Measurements from ENCODE around the gene PCSK6.
"Not testable (repeated sequence)": the region's sequence is repeated elsewhere in the genome, so short reads cannot be mapped to it uniquely, and the experiment has no call there.

The PCSK6 gene

GRCh38 chr15:101428758-101429157, 60.7 kb downstream of the PCSK6 start:
- DNase-seq, result no peak

GRCh38 chr15:101427606-101428487, 61.7 kb downstream of the PCSK6 start:
- DNase-seq, result no peak

DNA sequence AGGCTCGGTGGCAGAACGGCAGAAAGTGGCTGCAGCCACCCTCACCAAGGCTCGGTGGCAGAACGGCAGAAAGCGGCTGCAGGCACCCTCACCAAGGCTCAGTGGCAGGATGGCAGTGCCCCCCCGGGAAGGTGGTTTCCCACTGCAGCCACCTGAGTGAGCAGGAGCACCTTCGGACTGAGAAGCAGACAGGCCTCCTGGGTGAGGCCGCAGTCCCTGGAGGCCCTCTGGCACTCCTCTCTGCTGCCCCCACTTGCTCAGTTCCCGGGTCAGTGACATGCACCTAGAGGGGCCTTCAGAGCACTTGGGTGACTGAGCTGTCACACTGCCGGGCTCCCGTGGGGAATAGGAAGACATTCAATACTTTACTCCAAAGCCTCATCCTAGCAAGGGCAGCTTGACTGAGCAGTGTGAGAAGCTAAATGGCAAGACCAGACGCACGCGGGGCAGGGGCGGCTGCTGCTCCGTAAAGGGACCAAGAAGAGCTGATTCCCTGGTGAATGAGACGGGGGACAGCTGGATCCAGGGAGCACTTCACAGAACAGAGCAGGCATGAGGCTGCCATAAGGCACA, 62.7 kb downstream of the PCSK6 start:
- no peak for DNase-seq

DNA sequence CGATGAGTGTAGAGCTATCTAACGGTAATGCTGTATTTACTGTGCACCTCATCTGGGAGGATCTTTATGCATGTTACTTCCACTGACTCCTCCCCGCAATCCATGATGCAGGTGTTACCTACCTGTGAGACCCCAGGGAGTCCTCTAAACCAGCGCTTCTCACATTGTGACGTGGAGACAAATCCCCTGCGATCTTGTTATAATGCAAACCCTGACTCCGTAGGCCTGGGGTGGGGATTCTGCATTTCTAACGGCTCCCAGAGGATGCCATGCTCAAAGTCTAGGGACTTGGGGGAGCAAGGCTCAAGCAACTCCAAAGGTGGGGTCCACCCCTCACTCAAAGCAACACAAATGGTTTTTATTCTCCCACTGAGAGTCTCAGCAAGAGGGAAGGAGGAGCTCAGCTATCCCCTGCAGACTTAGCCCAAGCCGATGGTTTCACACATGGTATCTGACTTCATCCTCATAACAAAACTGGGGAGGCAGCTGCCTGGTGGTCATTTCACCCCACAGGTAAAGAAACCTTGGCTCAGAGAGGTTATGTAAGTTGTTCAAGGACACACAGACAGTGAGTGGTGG, 63.6 kb downstream of the PCSK6 start:
- DNase-seq, result no peak

DNA sequence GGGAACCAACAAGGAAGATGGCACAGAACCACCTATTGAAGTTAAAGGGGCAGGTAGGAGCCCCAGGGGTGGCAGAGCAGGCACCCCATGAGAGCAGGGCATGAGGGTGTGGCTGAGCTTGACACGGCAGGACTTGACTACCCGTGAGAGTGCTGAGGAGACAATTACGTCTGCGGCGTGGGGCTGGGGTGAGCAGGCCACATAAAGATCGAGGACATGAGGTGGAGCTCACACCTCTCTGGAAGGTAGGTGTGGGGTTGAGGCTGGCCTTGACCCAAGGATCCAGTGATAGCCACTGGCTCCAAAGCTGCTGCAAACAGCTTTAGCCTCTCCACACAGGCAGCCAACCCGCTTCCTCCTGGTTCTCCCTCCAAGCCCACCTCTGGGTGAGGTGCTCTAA, 64.5 kb downstream of the PCSK6 start:
- no peak for DNase-seq

- no peak for DNase-seq
These were observed 69.3 kb downstream of the PCSK6 start for GRCh38 chr15:101420232-101420631.

DNA sequence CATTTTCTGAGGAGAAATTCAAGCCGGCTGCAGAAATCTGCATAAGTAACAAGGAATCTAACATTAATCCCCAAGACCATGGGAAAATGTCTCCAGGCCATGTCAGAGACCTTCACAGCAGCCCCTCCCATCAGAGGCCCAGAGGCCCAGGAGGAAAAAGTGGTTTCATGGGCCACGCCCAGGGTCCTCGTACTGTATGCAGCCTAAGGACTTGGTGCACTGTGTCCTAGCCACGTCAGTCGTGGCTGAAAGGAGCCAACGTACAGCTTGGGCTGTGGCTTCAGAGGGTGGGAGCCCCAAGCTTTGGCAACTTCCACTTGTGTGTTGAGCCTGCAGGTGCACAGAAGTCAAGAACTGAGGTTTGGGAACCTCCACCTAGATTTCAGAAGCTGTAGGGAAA, 73.0 kb downstream of the PCSK6 start:
- not testable (repeated sequence) for DNase-seq

DNA sequence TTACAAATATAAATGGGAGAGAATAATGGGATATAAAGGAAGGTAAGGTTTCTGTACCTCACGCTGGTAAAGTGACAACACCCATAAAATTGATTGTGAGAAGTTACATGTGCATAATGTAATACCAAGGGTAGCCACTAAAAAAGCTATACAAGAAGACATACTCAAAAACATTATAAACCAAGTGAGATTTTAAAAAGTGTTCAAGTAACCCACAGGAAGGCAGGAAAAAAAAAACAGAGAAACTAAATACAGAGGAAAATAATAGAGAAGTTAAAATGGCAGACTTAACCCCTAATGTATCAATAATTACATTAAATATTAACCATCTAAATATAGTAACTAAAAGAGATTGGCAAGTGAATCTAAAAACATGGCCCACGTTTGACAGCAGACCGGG, 76.3 kb downstream of the PCSK6 start:
- DNase-seq, result no peak

DNA sequence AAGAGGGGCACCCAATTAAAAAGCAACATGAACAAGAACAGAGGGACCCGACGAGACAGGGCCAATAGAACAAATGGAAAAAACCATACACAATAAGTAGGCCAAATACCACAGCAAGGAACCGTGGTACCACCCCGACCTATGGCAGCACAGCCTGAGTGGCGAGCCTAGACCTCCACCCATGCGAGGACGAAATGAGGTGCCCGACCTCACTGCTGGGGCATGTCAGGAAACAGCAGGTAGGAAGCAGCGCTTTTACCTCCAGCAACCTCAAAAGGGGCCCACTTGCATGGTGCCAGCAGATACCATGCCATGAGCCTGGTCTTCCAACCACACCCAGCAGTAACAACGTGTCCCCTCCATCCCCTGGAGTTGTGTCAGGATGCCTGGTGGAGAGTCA, 77.9 kb downstream of the PCSK6 start:
- no peak for DNase-seq

- DNase-seq, result no peak
These were observed 78.4 kb downstream of the PCSK6 start for GRCh38 chr15:101411085-101411484.

- DNase-seq, result no peak
These were observed 78.9 kb downstream of the PCSK6 start for GRCh38 chr15:101410612-101411011.

GRCh38 chr15:101409621-101410020, 79.9 kb downstream of the PCSK6 start:
- no peak for DNase-seq

- no peak for DNase-seq
These were observed 81.3 kb downstream of the PCSK6 start for GRCh38 chr15:101407966-101408775.

GRCh38 chr15:101407439-101407838, 82.1 kb downstream of the PCSK6 start:
- DNase-seq, result no peak

DNA sequence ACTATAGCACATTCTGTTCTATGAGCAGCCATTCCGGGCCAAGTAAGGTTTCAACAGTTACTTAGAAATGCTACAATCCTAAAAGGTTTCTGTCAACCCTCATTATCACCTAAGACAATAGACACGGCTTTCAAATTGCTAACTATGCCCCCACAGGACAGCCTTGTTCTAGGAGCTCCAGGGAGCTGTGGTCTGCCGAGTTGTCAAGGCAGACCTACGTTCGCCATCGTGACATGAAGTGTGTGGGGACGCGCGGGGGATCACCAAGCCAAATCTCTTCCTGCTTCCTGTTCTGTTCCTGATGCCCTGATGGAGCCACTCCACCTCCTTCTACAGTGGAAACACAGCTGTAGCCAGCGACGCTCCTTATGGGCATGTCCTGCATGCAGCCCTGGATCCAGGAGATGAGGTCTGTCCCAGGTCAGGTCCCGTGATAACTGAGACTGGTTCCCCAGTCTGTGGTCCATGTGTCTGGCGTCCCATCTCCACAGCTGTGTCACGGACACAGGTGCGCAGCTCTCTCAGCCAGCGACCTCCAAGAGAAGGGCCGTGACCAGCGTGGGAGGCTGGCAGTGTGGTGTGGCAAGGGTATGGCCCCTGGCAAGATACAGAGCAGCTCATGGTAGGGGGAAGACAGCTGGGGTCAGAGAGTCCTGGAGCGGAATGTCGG, 82.8 kb downstream of the PCSK6 start:
- no peak for DNase-seq

DNA sequence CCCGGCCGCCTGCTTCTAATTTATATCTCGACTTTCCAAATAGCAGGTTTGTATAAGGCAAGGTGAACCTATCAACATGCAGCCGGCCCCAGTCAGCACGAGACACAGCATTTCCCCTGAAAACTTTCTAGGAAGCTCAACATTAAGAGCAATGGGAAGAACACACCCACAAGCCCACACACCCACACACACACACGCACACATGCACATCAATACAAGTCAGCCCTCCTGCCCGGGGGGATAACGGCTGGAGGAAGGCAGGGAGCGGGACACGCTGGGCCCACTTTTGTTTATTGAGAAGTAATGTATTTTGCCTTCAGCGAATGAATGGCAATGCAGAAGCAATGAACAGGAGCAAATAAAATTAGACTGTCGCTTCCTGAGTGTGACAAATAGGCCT, 83.5 kb downstream of the PCSK6 start:
- DNase-seq, result no peak

DNA sequence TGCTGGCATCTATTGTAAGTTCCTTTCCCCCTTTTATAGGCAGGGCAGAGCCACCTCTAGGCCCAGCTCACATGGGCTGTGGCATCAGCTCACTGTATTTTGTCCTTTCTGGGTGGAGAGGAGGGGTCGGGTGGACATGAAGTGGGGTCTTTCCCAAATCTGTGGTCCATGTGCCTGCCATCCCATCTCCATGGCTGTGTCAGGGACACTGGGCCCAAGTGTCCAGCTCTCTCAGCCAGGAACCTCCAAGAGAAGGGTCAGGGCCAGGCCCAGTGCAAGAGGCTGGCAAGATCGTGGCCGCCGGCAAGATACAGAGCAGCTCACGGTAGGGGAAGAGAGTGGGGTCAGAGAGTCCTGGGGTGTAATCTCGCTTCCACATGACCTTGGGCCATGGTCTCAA, 85.3 kb downstream of the PCSK6 start:
- no peak for DNase-seq

GRCh38 chr15:101402883-101403282, 86.6 kb downstream of the PCSK6 start:
- DNase-seq, result not testable (repeated sequence)

- DNase-seq, result no peak
These were observed 88.2 kb downstream of the PCSK6 start for GRCh38 chr15:101401286-101401685.

DNA sequence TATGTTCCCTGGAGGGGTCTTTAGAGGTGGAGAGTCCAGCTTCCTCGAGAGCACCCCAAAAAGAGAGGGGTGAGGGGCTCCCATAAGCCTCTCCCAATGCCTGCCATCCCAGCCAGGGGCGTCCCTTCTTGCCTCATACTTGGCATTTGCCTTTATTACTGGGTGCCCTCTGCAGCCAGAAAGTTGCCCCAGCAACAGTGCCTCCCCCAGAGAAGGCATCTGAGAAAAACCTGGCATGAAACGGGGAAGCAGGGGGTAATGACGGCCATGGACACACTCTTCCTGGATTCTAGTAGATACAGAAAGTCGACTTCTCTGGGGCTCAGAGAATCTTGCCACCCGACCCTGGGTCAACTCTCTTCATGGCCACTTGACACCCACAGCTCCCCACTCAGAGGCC, 90.1 kb downstream of the PCSK6 start:
- DNase-seq, result no peak

GRCh38 chr15:101398247-101398646, 91.3 kb downstream of the PCSK6 start:
- no peak for DNase-seq

DNA sequence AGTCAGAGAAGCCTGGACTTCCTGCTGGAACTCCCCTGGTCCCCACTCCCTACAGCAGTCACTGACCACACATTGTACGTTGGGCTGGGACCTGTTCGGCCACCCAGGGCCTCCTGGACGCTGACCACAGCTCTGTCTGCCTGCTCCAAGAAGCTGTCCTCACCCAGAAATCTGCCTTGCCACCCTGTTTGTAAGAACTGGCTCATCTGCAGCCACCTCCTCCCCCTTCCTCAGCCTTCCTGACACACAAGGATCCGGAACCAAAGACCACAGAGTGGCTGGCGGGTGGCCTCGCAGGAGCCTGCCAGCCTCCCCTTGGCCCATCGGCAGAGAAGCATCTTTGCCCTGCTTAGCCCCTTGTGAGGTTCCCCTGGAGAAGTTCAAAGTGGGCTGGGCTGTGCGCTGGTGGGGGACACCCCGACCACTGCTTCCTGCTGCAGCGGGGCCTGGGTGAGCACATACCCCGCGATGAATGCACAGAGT, 91.9 kb downstream of the PCSK6 start:
- no peak for DNase-seq
